ENCODE measurements around the gene RASD2.

The RASD2 gene

GRCh38 chr22:35518811-35519210, 21.8 kb upstream of the RASD2 start:
- no peak for DNase-seq (ENCODE audit: low read depth)

- no peak for DNase-seq (ENCODE audit: low read depth)
Observed at GRCh38 chr22:35519306-35520000, 21.2 kb upstream of the RASD2 start.

- no peak for DNase-seq (ENCODE audit: low read depth)
Observed at GRCh38 chr22:35521358-35522224, 19.0 kb upstream of the RASD2 start.

- DNase-seq (ENCODE audit: low read depth), result no peak
Observed at GRCh38 chr22:35522225-35523149, 18.1 kb upstream of the RASD2 start.

GRCh38 chr22:35523167-35523947, 17.3 kb upstream of the RASD2 start:
- DNase-seq (ENCODE audit: low read depth), result no peak

GRCh38 chr22:35524966-35525686, 15.5 kb upstream of the RASD2 start:
- no peak for DNase-seq (ENCODE audit: low read depth)

GRCh38 chr22:35525687-35526332, 14.8 kb upstream of the RASD2 start:
- DNase-seq (ENCODE audit: low read depth), result no peak

- no peak for DNase-seq (ENCODE audit: low read depth)
Observed at GRCh38 chr22:35526333-35526979, 14.2 kb upstream of the RASD2 start.

- no peak for DNase-seq (ENCODE audit: low read depth)
Observed at GRCh38 chr22:35528927-35529326, 11.7 kb upstream of the RASD2 start.

- no peak for DNase-seq (ENCODE audit: low read depth)
Observed at GRCh38 chr22:35530700-35531099, 9.9 kb upstream of the RASD2 start.

GRCh38 chr22:35531202-35531601, 9.4 kb upstream of the RASD2 start:
- no peak for DNase-seq (ENCODE audit: low read depth)

GRCh38 chr22:35531676-35532075, 9.0 kb upstream of the RASD2 start:
- DNase-seq (ENCODE audit: low read depth), result no peak

GRCh38 chr22:35533365-35534029, 7.1 kb upstream of the RASD2 start:
- DNase-seq (ENCODE audit: low read depth), result no peak

GRCh38 chr22:35534091-35534490, 6.5 kb upstream of the RASD2 start:
- DNase-seq (ENCODE audit: low read depth), result no peak

- DNase-seq (ENCODE audit: low read depth), result no peak
Observed at GRCh38 chr22:35537232-35537631, 3.4 kb upstream of the RASD2 start.

GRCh38 chr22:35538801-35539321, 1.8 kb upstream of the RASD2 start:
- DNase-seq (ENCODE audit: low read depth), result no peak

GRCh38 chr22:35539487-35539886, 1.1 kb upstream of the RASD2 start:
- no peak for DNase-seq (ENCODE audit: low read depth)

- DNase-seq (ENCODE audit: low read depth), result peak; percentile 49
Observed at GRCh38 chr22:35539910-35540594, 579 bp upstream of the RASD2 start.

All from activated T-helper 9 cell treated with anti-CD3 and anti-CD28 coated beads, Interleukin-2, amount 50 U/mL, for 16 hours (primary cell).